Fibroblast of skin of abdomen (primary cell): ENCODE measurements around the gene CCDC86.

Experiments used
- DNase-seq: peaks from one replicate; pipeline ENCODE4 v3.0.0-alpha.2; 2013

Gene CCDC86

DNA sequence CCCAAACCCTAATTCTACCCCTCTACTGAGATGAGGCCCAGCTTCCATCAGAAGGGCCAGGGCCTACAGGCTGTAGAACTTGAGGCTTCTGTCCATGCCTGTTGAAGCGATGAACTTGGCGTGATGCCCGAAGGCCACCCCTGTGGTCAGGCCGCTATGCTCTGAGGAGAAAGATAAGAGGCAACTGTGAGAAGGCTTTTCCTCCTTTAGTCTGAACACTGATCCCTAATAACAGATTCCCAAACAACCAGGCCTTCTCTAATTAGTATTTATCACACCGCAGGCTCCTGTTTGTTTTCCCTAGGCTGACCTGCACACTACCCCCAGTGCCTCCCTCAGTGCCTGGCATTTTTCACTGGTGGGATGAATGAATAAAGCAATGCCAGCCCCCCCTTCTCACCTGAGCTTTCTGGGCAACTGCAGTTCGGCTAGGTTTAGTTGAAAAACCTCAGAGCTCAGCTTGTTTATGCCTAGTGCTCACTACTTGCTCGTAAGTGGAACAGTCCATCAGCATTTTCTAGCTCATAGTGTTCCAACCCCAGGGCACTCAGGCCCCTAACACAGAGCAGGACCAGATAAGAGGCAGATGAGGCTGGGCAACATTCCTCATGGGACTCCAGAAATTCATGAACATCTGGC, 49.3 kb downstream of the CCDC86 start:
- no peak for DNase-seq

GRCh38 chr11:60895687-60896086, 53.8 kb downstream of the CCDC86 start:
- no peak for DNase-seq

GRCh38 chr11:60897496-60897895, 55.6 kb downstream of the CCDC86 start:
- DNase-seq = no peak

GRCh38 chr11:60899046-60899936, 57.4 kb downstream of the CCDC86 start:
- peak; percentile 53 for DNase-seq

GRCh38 chr11:60899977-60900376, 58.1 kb downstream of the CCDC86 start:
- DNase-seq = no peak
